ENCODE results near the gene PRSS57.

The PRSS57 gene

DNA sequence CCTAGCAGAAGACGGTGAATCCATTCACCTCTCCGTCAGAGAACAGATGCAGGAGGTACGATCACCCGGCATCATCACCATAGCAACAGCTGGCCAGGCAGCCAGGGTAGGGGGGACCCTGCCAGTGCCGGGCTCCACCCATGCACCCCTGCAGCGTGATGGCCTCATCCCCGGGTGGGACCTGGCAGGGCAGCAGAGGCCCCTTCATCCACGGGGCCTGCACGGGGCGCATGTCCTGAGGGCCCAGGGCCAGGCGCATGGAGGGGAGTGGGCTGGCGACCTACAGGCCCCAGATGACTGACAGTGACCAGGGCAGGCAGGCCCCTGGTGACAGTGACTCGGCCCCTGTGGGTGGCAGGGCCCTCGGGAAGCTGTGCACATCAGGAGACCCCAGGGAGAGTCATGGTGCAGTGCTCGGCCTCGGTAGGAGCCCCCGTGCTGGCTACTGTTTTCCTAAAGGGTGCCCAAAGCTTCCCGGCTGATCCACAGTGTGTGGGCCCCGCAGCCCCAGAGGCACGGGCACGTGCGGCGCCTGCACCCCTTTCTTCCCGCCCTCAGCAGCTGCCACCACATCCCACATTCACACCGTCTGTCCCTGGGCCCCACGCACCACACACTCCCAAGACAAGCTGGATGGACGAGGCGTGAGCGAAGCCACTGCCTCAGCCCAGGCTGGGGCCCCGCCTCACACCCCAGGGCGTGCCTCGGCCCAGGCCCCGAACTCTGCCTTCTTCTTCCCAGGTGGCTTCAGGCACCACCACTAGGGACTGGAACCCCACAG, 37.0 kb downstream of the PRSS57 start:
- TF ChIP-seq ARNTL (CRISPR knock-in tag; IDR thresholded peaks at IDR 0.05; ENCODE audit: borderline replicate concordance, low read depth): no peak
- TF ChIP-seq CSDC2 (CRISPR knock-in tag; IDR thresholded peaks at IDR 0.05): no peak
- no peak for TF ChIP-seq ZNF565 (CRISPR knock-in tag; conservative IDR thresholded peaks at IDR 0.05; ENCODE audit: low read depth)
- TF ChIP-seq, protein P1, sequence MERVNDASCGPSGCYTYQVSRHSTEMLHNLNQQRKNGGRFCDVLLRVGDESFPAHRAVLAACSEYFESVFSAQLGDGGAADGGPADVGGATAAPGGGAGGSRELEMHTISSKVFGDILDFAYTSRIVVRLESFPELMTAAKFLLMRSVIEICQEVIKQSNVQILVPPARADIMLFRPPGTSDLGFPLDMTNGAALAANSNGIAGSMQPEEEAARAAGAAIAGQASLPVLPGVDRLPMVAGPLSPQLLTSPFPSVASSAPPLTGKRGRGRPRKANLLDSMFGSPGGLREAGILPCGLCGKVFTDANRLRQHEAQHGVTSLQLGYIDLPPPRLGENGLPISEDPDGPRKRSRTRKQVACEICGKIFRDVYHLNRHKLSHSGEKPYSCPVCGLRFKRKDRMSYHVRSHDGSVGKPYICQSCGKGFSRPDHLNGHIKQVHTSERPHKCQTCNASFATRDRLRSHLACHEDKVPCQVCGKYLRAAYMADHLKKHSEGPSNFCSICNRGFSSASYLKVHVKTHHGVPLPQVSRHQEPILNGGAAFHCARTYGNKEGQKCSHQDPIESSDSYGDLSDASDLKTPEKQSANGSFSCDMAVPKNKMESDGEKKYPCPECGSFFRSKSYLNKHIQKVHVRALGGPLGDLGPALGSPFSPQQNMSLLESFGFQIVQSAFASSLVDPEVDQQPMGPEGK (CRISPR knock-in tag; IDR thresholded peaks at IDR 0.05; ENCODE audit: borderline replicate concordance): no peak
- TF ChIP-seq ZNF8 (CRISPR knock-in tag; IDR thresholded peaks at IDR 0.05): no peak
- no peak for TF ChIP-seq TCF4 (CRISPR knock-in tag; IDR thresholded peaks at IDR 0.05; ENCODE audit: borderline replicate concordance)

DNA sequence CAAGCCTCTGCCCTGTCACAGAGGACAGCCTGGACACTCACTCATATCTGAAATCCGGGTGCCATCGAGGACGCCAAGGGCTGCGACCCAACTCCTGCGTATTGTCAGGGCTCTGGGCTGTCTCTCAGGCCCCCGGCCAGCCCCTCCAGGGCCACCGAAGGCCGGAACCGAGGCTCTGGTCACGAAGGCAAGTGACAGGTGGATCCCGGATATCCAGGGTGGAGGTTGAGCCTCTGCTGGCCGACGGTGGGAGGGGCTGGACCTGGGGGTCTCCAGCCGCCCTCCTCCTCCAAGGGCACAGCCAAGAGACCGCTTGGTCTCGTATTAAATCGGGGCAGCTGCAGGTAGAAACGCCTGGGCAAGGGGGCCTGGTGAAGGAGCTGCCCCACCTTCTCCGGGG, 37.6 kb downstream of the PRSS57 start:
- TF ChIP-seq ZFP3 (CRISPR knock-in tag; IDR thresholded peaks at IDR 0.05) (no peak), ARNTL (CRISPR knock-in tag; IDR thresholded peaks at IDR 0.05; ENCODE audit: borderline replicate concordance, low read depth) (no peak), ESRRG (CRISPR knock-in tag; IDR thresholded peaks at IDR 0.05) (no peak), OSR1 (CRISPR knock-in tag; IDR thresholded peaks at IDR 0.05) (no peak), ISL1 (CRISPR knock-in tag; IDR thresholded peaks at IDR 0.05) (no peak), ZNF8 (CRISPR knock-in tag; IDR thresholded peaks at IDR 0.05) (no peak), TOX (CRISPR knock-in tag; IDR thresholded peaks at IDR 0.05; ENCODE audit: borderline replicate concordance) (no peak), ZC3H10 (CRISPR knock-in tag; IDR thresholded peaks at IDR 0.05) (no peak), GLIS3 (CRISPR knock-in tag; IDR thresholded peaks at IDR 0.05) (no peak), PPARA (CRISPR knock-in tag; IDR thresholded peaks at IDR 0.05; ENCODE audit: borderline replicate concordance) (no peak)
- TF ChIP-seq, protein P2, sequence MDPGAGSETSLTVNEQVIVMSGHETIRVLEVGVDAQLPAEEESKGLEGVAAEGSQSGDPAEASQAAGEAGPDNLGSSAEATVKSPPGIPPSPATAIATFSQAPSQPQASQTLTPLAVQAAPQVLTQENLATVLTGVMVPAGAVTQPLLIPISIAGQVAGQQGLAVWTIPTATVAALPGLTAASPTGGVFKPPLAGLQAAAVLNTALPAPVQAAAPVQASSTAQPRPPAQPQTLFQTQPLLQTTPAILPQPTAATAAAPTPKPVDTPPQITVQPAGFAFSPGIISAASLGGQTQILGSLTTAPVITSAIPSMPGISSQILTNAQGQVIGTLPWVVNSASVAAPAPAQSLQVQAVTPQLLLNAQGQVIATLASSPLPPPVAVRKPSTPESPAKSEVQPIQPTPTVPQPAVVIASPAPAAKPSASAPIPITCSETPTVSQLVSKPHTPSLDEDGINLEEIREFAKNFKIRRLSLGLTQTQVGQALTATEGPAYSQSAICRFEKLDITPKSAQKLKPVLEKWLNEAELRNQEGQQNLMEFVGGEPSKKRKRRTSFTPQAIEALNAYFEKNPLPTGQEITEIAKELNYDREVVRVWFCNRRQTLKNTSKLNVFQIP (CRISPR knock-in tag; IDR thresholded peaks at IDR 0.05; ENCODE audit: borderline replicate concordance, low read depth): no peak
- TF ChIP-seq, protein P1 (CRISPR knock-in tag; IDR thresholded peaks at IDR 0.05; ENCODE audit: borderline replicate concordance): no peak
- no peak for ATAC-seq

More for the DNA sequence above, 37.0 kb downstream of the PRSS57 start:
- no peak for ATAC-seq

DNA sequence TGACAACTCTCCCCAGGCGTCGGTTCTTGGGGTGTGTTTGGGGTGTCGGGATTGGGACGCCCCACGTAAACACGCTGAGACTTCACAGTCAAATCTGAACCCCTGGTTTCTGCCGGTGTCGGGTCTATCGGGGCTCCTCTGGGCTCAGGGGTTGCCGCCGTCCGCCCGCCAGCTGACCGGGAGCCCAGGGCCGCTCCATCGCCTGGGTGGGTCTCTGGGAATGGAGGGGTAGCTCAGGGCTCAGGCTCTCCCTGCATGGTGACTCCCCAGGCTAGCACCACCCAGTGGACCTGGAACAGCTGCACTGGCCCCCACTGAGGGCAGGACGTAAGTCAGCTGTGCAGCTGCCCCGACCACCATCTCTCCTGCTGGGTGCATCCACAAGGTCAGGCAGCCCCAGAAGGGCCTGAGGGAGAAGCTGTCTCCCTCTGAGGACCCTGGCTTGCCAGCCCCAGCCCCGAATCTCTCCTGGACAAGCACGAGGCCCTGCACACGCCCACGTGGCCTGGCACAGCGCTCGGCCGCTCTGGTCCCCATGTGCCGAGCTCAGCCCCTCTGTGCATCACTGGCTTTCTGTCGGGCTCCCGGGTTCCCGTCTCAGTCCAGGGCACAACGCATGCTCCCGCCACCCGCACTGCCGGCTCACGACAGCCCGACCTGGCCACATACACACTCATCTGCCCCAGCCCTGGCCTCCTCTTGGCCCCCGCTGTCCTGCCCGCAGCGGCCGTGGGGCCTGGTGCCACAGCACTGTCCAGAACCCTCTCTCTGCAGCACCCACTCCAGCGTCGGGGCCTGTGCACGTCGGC, 38.3 kb downstream of the PRSS57 start:
- no peak for ATAC-seq

More for the DNA sequence above, 38.3 kb downstream of the PRSS57 start:
- TF ChIP-seq, protein P3, sequence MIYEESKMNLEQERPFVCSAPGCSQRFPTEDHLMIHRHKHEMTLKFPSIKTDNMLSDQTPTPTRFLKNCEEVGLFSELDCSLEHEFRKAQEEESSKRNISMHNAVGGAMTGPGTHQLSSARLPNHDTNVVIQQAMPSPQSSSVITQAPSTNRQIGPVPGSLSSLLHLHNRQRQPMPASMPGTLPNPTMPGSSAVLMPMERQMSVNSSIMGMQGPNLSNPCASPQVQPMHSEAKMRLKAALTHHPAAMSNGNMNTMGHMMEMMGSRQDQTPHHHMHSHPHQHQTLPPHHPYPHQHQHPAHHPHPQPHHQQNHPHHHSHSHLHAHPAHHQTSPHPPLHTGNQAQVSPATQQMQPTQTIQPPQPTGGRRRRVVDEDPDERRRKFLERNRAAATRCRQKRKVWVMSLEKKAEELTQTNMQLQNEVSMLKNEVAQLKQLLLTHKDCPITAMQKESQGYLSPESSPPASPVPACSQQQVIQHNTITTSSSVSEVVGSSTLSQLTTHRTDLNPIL (CRISPR knock-in tag; IDR thresholded peaks at IDR 0.05; ENCODE audit: low read depth): no peak
- TF ChIP-seq OSR1 (CRISPR knock-in tag; IDR thresholded peaks at IDR 0.05) (no peak), BACH2 (CRISPR knock-in tag; IDR thresholded peaks at IDR 0.05; ENCODE audit: borderline replicate concordance) (no peak), TCF4 (CRISPR knock-in tag; IDR thresholded peaks at IDR 0.05; ENCODE audit: borderline replicate concordance) (no peak), ESRRG (CRISPR knock-in tag; IDR thresholded peaks at IDR 0.05) (no peak), TOX (CRISPR knock-in tag; IDR thresholded peaks at IDR 0.05; ENCODE audit: borderline replicate concordance) (no peak)
- TF ChIP-seq, protein P4, sequence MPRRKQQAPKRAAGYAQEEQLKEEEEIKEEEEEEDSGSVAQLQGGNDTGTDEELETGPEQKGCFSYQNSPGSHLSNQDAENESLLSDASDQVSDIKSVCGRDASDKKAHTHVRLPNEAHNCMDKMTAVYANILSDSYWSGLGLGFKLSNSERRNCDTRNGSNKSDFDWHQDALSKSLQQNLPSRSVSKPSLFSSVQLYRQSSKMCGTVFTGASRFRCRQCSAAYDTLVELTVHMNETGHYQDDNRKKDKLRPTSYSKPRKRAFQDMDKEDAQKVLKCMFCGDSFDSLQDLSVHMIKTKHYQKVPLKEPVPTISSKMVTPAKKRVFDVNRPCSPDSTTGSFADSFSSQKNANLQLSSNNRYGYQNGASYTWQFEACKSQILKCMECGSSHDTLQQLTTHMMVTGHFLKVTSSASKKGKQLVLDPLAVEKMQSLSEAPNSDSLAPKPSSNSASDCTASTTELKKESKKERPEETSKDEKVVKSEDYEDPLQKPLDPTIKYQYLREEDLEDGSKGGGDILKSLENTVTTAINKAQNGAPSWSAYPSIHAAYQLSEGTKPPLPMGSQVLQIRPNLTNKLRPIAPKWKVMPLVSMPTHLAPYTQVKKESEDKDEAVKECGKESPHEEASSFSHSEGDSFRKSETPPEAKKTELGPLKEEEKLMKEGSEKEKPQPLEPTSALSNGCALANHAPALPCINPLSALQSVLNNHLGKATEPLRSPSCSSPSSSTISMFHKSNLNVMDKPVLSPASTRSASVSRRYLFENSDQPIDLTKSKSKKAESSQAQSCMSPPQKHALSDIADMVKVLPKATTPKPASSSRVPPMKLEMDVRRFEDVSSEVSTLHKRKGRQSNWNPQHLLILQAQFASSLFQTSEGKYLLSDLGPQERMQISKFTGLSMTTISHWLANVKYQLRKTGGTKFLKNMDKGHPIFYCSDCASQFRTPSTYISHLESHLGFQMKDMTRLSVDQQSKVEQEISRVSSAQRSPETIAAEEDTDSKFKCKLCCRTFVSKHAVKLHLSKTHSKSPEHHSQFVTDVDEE (CRISPR knock-in tag; IDR thresholded peaks at IDR 0.05): no peak
